SJCRH30 (cell line): Measurements from ENCODE around the gene TRIM67. TPM values are rescaled to one million over a fixed set of nuclear protein-coding genes. Genes with fewer than 3 reads are reported as not detected.
A peak's percentile ranks its signal among the peaks of the same experiment; 100 is the strongest.

Source experiments
- DNase-seq, 2 experiments: peaks; one replicate each; pipeline ENCODE4 v3.0.0-alpha.2; 2015 to 2020
- H3K27ac ChIP-seq: fragments of 250-450 bp; sonication (Bioruptor Pico); 2 replicates; pipeline ENCODE4 v1.5.1; 2020; ENCODE audit warnings: mild to moderate bottlenecking, moderate library complexity
- H3K27me3 ChIP-seq: fragments of 250-450 bp; sonication (Bioruptor Pico); 2 replicates; pipeline ENCODE4 v1.5.1; 2020; ENCODE audit warnings: mild to moderate bottlenecking, moderate library complexity
- H3K36me3 ChIP-seq: fragments of 250-450 bp; sonication (Bioruptor Pico); 2 replicates; pipeline ENCODE4 v1.5.1; 2020; ENCODE audit warnings: mild to moderate bottlenecking, moderate library complexity
- H3K4me1 ChIP-seq: fragments of 250-450 bp; sonication (Bioruptor Pico); 2 replicates; pipeline ENCODE4 v1.5.1; 2020; ENCODE audit warnings: mild to moderate bottlenecking, moderate library complexity
- H3K4me3 ChIP-seq: fragments of 250-450 bp; sonication (Bioruptor Pico); 2 replicates; pipeline ENCODE4 v1.5.1; 2020; ENCODE audit warnings: mild to moderate bottlenecking, moderate library complexity
- H3K9me3 ChIP-seq: fragments of 250-450 bp; sonication (Bioruptor Pico); replicated peaks from 2 replicates; pipeline ENCODE4 v1.5.1; 2020; ENCODE audit warnings: mild to moderate bottlenecking, moderate library complexity
- total RNA-seq: library from RNA; depleted of rRNA; stranded (reverse); fragments of >200 nt; shearing (Covaris generic); gene quantifications from 2 replicates; pipeline ENCODE4 v1.2.3, GENCODE V29; 2014

The TRIM67 gene
- total RNA-seq, 1 experiment from 2014 or later: not detected

DNA sequence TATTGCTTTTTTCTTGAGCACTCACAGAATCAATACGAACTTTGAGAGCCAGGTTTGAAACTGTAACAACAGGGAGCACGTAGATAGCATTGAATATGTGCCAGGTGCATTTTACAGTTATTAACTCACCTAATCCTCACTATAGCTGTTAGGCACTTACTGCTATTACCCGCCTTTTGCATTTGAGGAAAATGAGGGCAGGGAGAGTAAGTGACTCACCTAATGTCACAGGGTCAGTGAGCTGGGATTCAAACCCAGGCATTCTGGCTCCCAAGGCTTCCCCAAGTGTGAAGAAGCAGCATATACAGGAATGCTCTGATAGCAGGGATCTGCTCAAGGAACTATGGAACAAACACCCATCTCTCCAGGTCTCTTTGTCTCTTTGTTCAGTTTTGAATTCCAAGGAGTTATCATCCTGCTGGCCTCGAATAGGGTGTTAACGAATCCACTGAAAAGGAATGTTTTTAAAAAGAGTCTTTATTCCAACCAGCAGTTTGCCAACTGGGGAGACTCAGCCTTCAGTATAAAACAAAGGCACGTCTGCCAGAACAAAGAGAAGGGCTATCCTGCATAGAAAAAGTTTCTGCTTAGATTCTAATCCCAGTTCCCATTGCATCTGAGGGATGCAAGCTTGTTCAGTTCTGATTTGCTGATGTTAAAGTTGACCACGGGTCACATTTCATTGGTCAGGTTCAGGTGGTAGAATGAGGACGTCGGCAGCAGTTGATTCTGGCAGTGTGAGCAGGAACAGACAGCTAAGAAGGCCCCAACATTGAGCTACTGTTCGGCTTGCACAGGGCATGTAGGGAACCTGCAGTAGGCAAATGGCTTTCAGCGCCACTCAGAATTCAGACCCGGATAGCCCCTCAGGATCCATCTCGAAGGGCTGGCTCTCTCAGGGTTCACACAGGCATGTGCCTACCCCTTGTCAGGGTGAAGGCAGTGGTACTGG, 22.1 kb downstream of the TRIM67 start:
- Histone ChIP-seq H3K9me3 (no peaks in the 10 kb centered on the region), H3K27me3 (no peaks in the 10 kb centered on the region)
- DNase-seq: no peak

DNA sequence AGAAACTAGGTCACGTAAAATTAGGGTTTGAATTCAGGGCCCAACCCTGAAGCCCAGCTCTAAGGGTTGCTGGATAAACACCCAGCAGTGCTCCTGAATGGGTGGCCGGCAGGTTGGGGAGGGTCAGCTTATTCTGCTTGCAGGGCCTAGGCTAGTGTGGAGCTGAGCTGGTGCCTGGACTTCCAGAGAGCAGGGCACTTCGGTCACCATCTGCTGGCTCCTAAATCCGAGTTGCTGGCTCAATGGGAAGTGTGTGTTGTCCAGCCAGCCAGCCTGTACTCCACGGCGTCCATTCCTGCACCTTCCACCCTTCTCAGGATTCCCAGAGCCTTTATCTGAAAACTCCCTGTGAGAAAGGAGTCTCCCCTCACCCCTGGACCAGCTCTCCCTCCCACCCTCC, 23.0 kb downstream of the TRIM67 start:
- no peaks in the 10 kb centered on the region for H3K27me3 ChIP-seq
- DNase-seq: no peak

More for the DNA sequence above, 22.1 kb downstream of the TRIM67 start:
- H3K36me3 ChIP-seq: no peaks in the 10 kb centered on the region
- no peaks in the 10 kb centered on the region for H3K4me1 ChIP-seq
- H3K4me3 ChIP-seq: no peak overlapping the region
- no peak overlapping the region for H3K27ac ChIP-seq

DNA sequence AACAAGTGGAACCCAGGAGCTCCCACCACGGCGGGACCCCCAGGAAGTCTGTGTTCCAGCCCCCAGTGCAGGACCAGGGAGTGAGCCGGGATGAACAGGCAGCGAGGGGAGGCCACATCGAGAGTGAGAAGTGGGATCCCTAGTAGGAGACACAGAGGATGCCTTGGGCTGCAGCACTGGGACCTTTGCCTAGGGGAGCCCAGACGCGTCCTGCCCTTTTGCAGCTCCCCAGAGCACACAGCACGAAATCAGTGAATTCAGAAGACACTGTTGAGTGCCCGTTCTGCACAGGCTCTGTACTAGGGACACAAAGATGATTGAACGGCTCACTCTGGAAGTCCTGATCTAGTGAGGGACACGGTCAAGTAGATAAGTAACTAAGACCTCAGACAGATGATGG, 23.5 kb downstream of the TRIM67 start:
- no peak overlapping the region for H3K4me3 ChIP-seq
- H3K36me3 ChIP-seq: no peaks in the 10 kb centered on the region
- H3K27me3 ChIP-seq: no peaks in the 10 kb centered on the region
- DNase-seq: no peak
- H3K4me1 ChIP-seq: no peaks in the 10 kb centered on the region
- H3K9me3 ChIP-seq: no peaks in the 10 kb centered on the region
- no peak overlapping the region for H3K27ac ChIP-seq

More for the DNA sequence above, 23.0 kb downstream of the TRIM67 start:
- no peaks in the 10 kb centered on the region for H3K4me1 ChIP-seq
- H3K9me3 ChIP-seq: no peaks in the 10 kb centered on the region
- no peak overlapping the region for H3K4me3 ChIP-seq
- no peaks in the 10 kb centered on the region for H3K36me3 ChIP-seq
- H3K27ac ChIP-seq: no peak overlapping the region

DNA sequence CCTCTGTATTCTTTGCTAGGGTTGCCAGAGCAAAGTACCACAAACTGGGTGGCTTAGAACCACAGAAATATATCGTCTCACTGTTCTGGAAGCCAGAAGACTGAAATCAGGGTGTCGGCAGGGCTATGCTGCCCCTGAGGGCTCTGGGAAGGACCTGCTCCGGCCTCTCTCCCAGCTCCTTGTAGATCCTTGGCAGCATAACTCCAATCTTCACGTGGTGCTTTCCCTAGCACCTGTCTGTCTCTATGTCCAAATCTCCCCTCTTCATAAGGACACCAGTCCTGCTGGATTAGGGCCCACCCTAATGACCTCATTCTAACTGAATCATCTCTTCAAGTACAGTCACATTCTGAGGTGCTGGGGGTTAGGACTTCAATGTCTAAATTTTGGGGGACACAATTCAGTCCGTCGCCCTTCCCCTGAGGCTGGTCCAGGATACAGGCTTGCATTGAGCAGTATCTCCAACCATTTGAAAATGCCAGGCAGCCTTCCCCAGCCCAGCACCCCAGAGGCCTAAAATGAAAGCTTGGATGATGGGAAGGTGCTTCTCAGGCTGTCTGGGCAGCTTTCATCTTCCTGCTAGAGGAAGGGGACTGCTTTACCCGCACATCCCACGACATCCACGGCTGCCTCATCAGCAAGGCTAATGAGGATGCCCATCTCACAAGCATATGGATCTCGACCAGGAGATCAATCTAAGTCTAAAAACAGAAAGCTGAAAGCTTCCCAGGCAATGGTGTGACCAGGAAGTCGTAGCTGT, 24.7 kb downstream of the TRIM67 start:
- no peak overlapping the region for H3K27ac ChIP-seq
- no peaks in the 10 kb centered on the region for H3K36me3 ChIP-seq
- no peaks in the 10 kb centered on the region for H3K27me3 ChIP-seq
- H3K9me3 ChIP-seq: no peaks in the 10 kb centered on the region
- no peak overlapping the region for H3K4me3 ChIP-seq
- no peak for DNase-seq
- H3K4me1 ChIP-seq: no peaks in the 10 kb centered on the region

DNA sequence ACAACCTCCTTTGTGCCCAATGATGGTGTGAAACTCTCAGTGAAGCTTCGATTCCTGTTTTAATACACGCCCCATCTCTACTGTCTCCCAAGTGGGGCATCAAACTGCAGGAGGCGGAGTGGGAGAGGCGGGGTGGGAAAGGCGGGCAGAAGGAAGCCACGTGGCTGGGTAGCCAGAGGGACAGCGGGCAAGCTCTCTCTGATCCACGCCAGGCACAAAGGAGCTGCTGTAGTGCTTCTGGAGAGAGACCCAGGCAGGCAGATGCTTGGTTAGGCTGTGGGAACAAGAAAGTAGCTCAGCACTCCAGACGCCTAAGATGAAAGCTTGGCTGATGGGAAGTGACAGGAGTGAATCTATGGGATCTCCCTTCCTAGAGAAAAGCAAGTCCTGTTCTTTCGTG, 25.7 kb downstream of the TRIM67 start:
- Histone ChIP-seq H3K27ac (no peak overlapping the region), H3K27me3 (no peaks in the 10 kb centered on the region), H3K36me3 (no peaks in the 10 kb centered on the region), H3K4me3 (no peak overlapping the region), H3K4me1 (peaks cover 2% of the 10 kb centered on the region), H3K9me3 (no peaks in the 10 kb centered on the region)
- DNase-seq: no peak

DNA sequence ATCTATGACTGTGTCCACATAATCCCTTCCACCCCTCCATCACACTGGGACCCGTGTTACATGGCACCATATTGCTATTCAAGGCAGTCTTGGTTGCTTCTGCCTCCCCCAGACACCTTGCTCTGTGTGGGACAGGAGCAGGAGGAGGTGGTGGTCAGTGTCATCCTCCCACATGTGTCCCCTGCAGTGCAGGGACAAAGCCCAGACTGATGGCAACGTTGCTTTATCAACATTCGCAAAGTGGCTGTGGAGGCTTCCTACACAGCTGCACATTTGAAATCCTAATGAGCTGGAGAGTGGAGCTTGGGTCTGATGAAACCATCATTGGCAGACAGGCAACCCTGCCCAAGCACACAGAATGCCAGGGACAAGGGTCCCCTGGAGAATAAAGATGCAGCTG, 26.2 kb downstream of the TRIM67 start:
- Histone ChIP-seq H3K27me3 (no peaks in the 10 kb centered on the region), H3K4me3 (no peak overlapping the region), H3K9me3 (no peaks in the 10 kb centered on the region), H3K27ac (no peak overlapping the region), H3K36me3 (no peaks in the 10 kb centered on the region), H3K4me1 (peaks cover 7% of the 10 kb centered on the region)
- DNase-seq: no peak

DNA sequence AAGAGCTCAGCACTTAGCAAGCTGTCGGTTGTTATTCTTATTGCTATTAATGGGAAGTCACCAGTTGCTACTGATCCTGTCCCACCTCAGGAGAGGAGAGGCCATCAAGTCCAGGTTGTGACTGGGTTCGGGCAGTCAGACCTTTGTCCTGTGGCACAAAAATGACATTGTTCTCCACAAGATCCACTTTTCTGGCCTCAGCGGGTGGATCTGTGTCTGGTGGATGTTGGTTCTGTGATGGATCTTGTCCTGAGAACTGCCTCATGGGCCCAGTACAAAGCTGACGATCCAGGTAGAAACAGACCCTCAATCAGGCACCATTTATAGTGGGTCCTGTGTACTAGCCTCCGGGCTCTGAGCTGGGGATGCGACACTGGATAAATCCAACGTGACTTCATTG, 26.9 kb downstream of the TRIM67 start:
- peaks cover 9% of the 10 kb centered on the region for H3K4me1 ChIP-seq
- no peak overlapping the region for H3K4me3 ChIP-seq
- DNase-seq: no peak
- no peak overlapping the region for H3K27ac ChIP-seq
- H3K36me3 ChIP-seq: no peaks in the 10 kb centered on the region
- H3K9me3 ChIP-seq: no peaks in the 10 kb centered on the region
- H3K27me3 ChIP-seq: no peaks in the 10 kb centered on the region

DNA sequence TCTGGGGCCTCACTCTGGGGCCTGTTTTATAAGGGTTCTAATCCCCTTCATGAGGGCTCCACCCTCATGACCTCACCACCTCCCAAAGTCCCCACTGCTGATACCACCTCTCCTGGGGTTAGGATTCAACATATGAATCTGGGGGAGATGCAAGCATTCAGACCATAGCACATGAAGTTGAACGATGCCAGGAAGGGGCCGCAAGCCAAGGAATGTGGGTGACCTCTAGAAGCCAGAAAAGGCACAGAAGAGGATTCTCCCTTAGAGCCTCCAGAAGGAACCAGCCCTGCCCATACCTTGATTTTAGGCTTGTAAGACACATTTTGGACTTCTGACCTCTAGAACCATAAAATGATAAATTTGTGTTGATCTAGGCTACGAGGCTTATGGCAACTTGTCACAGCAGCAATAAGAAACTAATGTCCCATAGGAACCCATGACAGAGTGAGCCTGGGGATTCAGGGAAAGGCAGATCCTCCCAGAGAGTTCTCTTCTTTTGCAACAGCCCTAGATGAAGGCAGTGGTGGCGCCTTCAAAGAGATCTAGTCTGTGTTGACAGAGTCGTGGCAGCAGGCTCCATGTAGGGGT, 27.9 kb downstream of the TRIM67 start:
- H3K27ac ChIP-seq: no peak overlapping the region
- DNase-seq: no peak
- no peaks in the 10 kb centered on the region for H3K27me3 ChIP-seq
- H3K36me3 ChIP-seq: no peaks in the 10 kb centered on the region
- peaks cover 9% of the 10 kb centered on the region for H3K4me1 ChIP-seq
- H3K9me3 ChIP-seq: no peaks in the 10 kb centered on the region
- H3K4me3 ChIP-seq: no peak overlapping the region

DNA sequence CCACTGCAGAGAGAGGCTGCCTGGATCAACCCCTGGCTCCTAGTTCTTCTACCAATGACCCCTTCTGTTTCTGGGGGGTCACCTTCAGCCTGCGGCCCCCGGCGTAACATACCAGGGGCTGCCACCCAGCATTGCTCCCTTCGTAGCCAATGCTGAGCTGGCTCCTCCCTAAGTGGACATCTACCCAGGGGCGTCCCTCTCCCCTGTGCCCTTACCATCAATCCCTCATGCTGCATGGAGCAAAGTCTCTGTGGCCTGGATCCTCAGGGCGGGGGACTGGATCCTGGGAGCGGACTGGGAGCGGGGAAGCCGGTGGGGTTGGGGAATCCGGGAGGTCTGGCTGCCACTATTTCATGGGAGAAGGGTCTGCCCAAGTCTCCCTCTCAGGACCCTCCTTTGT, 28.6 kb downstream of the TRIM67 start:
- Histone ChIP-seq H3K9me3 (no peaks in the 10 kb centered on the region), H3K4me3 (no peak overlapping the region), H3K36me3 (no peaks in the 10 kb centered on the region), H3K27me3 (no peaks in the 10 kb centered on the region), H3K27ac (no peak overlapping the region), H3K4me1 (peaks cover 9% of the 10 kb centered on the region)
- DNase-seq: no peak

DNA sequence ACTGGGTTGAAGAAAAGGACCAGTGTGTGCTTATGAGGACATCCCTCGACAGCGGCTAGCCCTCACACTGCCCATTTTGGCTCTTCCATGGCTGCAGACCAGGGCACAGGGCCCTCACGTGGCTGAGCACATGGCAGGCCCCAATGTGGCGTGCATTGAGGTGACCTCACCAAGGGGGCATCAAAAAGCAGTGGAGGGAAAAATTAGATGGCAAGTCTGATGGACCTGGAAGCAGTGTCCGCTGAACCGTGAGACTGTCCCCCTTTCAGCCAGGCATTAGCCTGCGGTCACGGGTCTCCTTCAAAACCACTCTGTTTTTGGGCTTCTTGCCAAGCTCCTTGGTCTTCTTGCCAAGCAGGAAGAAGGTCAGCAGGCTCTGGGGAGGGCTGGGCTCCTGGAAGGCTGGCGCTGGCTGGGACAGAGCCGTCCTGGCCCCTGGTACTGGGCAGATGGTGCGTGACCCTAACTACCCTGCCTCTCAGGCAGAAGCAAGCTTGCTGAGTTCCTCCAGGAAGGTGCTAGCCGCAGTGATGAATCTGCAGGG, 30.8 kb downstream of the TRIM67 start:
- H3K4me1 ChIP-seq: peaks cover 9% of the 10 kb centered on the region
- H3K4me3 ChIP-seq: no peak overlapping the region
- H3K36me3 ChIP-seq: no peaks in the 10 kb centered on the region
- H3K9me3 ChIP-seq: no peaks in the 10 kb centered on the region
- DNase-seq: peak; percentile 86 to 87
- no peak overlapping the region for H3K27ac ChIP-seq
- H3K27me3 ChIP-seq: no peaks in the 10 kb centered on the region

DNA sequence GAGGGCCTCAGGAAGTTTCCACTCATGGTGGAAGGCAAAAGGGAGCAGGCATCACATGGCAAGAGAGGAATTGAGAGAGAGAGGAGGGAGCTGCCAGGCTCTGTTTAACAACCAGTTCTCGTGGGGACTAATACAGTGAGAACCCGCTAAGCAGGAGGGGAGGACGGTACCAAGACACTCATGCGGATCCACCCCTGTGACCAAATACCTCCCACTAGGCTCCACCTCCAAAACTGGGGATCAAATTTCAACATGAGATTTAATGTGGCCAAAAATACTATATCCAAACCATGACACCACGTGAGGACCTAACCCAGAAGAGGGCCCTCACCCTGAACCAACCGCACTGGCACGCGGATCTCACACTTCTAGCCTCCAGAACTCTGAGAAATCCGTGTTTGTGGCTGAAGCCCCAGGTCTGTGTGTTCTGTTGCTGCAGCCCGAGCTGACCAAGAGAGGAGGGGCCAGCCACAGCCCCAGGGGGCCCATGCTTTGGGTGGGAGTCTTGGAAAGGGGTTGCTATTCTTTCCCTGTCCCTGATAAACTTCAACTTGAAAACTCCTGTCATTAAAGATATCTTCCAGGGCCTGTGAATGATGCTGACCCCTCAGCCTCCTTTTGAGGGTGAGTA, 32.0 kb downstream of the TRIM67 start:
- no peak for DNase-seq
- H3K27ac ChIP-seq: no peak overlapping the region
- H3K4me1 ChIP-seq: peaks cover 9% of the 10 kb centered on the region
- H3K27me3 ChIP-seq: no peaks in the 10 kb centered on the region
- no peak overlapping the region for H3K4me3 ChIP-seq
- H3K9me3 ChIP-seq: no peaks in the 10 kb centered on the region
- H3K36me3 ChIP-seq: no peaks in the 10 kb centered on the region

DNA sequence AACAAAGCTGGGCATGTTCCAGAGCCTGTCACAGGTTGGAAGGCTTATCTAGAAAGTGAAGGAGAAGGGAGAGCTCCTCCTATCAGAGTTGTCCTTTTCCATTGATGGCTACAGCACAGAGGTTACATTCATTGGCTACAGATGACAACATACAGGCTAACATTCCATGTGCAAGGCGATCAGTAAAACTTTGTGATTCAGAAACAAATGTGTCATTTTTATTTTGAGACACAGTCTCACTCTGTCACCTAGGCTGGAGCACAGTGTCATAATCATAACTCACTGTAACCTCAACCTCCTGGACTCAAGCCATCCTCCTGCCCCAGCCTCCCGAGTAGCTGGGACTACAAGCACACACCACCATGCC, 32.6 kb downstream of the TRIM67 start:
- H3K27ac ChIP-seq: no peak overlapping the region
- H3K9me3 ChIP-seq: no peaks in the 10 kb centered on the region
- H3K4me1 ChIP-seq: peaks cover 9% of the 10 kb centered on the region
- no peaks in the 10 kb centered on the region for H3K36me3 ChIP-seq
- H3K27me3 ChIP-seq: no peaks in the 10 kb centered on the region
- DNase-seq: no peak
- H3K4me3 ChIP-seq: no peak overlapping the region

DNA sequence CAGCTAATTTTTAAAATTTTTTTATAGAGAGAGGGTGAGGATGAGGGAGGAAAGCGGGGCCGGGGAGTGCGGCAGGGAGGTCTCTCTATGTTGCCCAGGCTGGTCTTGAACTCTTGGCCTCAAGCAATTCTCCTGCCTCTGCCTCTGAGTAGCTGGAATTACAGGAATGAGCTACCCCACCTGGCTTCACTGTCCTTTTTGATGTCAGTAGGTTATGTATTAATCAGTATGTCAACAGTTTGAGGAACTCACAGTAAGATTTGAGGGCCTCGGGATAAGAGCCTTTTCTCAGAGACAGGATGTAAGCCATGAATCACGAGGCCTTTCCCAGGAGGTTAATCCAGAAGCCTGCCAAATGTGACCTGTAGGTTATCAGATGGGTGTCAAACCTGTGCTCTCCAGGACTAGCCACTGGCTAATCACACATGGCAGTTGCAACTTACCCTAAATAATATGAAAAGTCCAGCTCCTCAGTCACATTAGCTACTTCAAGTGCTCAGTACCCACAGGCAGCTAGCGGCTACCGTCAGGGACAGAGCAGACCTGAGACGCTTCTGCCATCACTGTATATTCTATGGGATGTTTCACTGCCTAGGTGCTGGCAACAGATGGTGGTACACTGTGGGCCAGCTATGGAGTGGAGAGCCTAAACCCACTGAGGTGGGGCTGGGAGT, 33.1 kb downstream of the TRIM67 start:
- Histone ChIP-seq H3K4me1 (peaks cover 9% of the 10 kb centered on the region), H3K4me3 (no peak overlapping the region), H3K27me3 (no peaks in the 10 kb centered on the region), H3K27ac (no peak overlapping the region), H3K9me3 (no peaks in the 10 kb centered on the region), H3K36me3 (no peaks in the 10 kb centered on the region)
- DNase-seq: no peak

DNA sequence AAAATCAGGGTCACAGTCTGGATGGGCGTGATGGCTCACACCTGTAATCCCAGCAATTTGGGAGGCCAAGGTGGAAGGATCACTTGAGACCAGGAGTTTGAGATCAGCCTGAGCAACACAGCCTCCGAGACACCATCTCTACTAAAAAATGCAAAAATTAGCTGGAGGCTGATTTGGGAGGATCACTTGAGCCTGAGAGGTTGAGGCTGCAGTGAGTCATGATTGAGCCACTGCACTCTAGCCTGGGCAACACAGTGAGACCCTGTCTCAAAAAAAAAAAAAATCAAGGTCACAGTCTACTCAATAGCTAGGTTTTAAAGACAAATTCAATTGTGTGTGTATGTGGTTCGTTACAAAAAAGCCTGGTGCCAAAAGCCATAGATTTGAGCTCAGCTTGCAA, 34.4 kb downstream of the TRIM67 start:
- DNase-seq: no peak
- Histone ChIP-seq H3K4me3 (no peak overlapping the region), H3K36me3 (no peaks in the 10 kb centered on the region), H3K27me3 (no peaks in the 10 kb centered on the region), H3K9me3 (no peaks in the 10 kb centered on the region), H3K4me1 (peaks cover 9% of the 10 kb centered on the region), H3K27ac (no peak overlapping the region)
